GM21381 (cell line): ENCODE measurements around the gene RALGAPA1.
"Not testable (repeated sequence)": the region's sequence is repeated elsewhere in the genome, so short reads cannot be mapped to it uniquely, and the experiment has no call there.

Experiments used
- ATAC-seq: cut with Tn5 transposase; IDR thresholded peaks from one replicate; pipeline ENCODE4 v1.9.1; 2021; ENCODE audit warnings: mild to moderate bottlenecking, moderate library complexity; ENCODE audit not compliant: unreplicated experiment

The RALGAPA1 gene

GRCh38 chr14:35808638-35809563 lies at the start of gene RALGAPA1:
RALGAPA1 (minus strand) TSS chr14:35809295; CDS start chr14:35808835, 460 bp downstream.
- ATAC-seq = peak; percentile 95

DNA sequence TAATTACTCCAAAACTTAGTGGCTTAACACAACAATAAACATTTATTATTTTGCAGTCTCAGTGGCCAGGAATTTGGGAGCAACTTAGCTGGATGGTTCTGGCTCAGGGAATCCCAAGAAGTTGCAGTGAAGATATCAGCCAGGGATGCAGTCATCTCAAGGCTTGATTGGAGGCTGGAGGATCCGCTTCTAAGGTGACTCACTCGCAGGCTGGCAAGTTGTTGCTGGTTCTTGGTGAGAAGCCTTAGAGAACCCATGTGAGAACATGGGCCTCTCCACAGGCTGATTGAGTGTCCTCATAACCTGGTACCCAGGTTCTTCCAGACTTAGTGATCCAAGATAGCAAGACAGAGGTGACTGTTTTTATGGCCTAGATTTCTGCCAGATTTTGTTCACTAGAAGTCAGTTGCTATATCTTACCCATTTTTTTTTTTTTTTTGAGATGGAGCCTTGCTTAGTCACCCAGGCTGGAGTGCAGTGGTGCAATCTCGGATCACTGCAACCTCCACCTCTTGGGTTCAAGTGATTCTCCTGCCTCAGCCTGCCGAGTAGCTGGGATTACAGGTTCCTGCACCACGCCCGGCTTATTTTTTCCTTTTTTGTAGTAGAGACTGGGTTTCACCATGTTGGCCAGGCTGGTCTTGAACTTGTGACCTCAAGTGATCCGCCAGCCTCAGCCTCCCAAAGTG lies 49.6 kb upstream of the RALGAPA1 start:
- no peak for ATAC-seq

GRCh38 chr14:35855876-35856481 lies 46.9 kb upstream of the RALGAPA1 start:
- peak; percentile 96 for ATAC-seq

GRCh38 chr14:35854696-35855270 lies 45.7 kb upstream of the RALGAPA1 start:
- ATAC-seq = no peak

DNA sequence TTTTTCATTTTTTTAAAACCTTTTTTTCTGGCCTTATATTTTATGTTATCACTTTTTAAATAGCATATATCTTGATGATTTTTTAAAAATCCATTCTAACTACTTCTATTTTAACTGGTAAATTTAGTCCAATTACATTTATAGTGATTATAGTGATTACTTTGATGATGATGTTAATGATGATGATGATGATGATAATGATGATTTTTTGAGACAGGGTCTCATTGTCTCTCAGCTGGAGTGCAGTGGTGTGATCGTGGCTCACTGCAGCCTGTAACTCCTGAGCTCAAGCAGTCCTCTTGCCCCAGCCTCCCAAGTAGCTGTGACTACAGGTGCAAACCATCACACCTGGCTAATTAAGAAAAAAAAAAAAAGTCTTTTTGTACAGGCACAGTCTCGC lies 44.1 kb upstream of the RALGAPA1 start:
- ATAC-seq = no peak

DNA sequence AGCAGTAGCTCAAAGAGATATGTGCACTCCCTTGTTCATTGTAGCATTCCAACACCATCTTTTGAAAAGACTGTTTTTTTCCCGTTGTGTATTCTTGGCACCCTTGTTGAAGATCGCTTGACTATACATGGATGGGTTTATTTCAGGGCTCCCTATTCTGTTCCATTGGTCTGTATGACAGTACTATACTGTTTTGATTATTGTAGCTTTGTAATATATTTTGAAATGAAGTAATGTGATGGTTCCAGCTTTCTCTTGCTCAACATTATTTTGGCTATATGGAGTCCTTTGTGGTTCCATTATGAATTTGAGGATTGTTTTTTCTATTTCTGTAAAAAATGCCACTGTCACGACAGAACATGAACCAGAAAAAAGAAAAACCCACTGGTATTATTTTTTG lies 42.7 kb upstream of the RALGAPA1 start:
- ATAC-seq = no peak

DNA sequence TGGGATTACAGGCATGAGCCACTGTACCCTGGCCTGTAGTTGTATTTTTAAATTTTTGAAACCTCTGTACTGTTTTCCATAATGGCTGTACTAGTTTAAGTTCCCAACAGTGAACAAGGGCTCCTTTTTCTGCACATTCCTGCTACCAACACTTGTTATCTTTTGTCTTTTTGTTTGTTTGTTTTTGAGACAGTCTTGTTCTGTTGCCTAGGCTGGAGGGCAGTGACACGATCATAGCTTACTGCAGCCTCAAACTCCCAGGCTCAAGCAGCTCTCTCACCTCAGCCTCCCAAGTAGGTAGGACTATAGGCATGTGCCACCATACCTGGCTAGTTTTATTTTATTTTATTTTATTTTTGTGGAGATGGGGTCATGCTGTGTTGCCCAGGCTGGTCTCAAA lies 40.0 kb upstream of the RALGAPA1 start:
- no peak for ATAC-seq

- no peak for ATAC-seq
Measured at GRCh38 chr14:35847636-35848035, 38.5 kb upstream of the RALGAPA1 start.

GRCh38 chr14:35844494-35844893 lies 35.4 kb upstream of the RALGAPA1 start:
- no peak for ATAC-seq

DNA sequence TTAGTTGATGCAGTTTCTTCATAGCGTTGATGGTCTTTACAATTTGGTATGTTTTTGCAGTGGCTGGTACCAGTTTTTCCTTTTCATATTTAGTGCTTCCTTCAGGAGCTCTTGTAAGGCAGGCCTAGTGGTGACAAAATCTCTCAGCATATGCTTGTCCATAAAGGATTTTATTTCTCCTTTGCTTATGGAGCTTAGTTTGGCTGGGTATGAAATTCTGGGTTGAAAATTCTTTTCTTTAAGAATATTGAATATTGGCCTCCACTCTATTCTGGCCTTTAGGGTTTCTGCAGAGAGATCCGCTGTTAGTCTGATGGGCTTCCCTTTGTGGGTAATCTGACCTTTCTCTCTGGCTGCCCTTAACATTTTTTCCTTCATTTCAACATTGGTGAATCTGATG lies 33.1 kb upstream of the RALGAPA1 start:
- ATAC-seq = not testable (repeated sequence)

DNA sequence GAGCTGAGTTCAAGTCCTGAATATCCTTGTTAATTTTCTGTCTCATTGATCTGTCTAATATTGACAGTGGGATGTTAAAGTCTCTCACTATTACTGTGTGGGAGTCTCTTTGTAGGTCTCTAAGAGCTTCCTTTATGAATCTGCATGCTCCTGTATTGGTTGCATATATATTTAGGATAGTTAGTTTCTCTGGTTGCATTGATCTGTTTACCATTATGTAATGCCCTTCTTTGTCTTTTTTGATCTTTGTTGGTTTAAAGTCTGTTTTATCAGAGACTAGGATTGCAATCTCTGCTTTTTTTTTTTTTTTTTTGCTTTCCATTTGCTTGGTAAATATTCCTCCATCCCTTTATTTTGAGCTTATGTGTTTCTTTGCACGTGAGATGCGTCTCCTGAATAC lies 32.6 kb upstream of the RALGAPA1 start:
- not testable (repeated sequence) for ATAC-seq

DNA sequence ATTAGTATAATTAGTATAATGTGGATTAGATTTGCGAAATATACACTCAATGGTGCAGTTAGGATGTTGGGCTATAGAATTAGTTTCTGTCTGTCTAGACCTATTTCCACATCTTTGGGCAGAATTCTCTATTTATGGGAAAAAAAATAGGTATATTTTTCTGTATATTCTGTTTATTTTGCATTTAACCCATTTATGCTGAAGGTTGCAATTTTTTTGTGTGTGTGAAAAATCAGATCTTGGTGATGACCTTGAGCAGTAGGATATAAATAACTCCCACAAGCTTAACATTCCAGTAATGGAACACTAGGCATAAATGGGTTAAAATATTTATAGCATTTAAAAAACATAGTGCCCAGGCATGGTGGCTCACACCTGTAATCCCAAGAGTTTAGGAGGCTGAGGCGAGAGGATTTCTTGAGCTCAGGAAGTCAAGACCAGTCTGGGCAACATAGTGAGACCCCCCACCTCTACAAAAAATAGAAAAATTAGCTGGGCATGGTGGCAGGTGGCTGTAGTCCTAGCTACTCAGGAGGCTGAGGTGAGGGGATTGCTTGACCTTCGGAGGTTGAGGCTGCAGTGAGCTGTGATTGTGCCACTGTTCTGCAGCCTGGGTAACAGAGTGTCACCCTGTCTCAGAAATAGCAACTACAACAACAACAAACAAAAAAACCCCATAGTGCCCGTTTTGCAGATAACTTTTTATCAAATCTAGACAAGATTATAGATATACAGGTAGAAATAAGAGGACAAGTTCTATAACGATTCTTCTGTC lies 26.3 kb upstream of the RALGAPA1 start:
- ATAC-seq = no peak

- no peak for ATAC-seq
Measured at GRCh38 chr14:35829449-35829848, 20.4 kb upstream of the RALGAPA1 start.

- no peak for ATAC-seq
Measured at GRCh38 chr14:35827678-35828472, 18.8 kb upstream of the RALGAPA1 start.

DNA sequence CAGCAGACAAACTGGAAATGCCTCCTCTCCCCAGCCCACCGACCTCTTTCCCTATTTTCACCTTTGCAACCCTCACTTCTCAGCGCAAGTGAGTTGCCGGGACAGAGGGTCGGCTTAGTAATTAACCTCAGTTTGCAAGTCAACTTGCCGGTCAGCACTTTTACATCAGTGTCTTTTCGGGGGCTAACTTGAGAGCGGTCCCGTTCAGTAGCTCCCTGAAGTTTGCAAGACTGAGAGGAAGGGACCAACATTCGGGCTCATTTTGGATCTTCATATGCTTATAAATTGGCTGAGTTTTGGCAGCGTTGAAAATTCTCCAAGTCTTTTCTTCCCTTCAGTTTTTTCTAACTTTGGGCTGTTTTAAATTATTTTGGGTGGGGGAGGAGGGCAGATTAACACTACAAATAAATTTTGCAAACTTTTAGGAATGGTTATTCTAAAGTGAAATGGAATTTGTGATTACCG lies 17.9 kb upstream of the RALGAPA1 start:
- no peak for ATAC-seq

- ATAC-seq = peak; percentile 95
Measured at GRCh38 chr14:35826218-35826951, 17.3 kb upstream of the RALGAPA1 start, which contains the start of gene BRMS1L. BRMS1L (plus strand) TSS chr14:35826338; CDS start chr14:35826517, 179 bp downstream.

GRCh38 chr14:35825968-35826217 lies 16.8 kb upstream of the RALGAPA1 start:
- ATAC-seq = no peak

DNA sequence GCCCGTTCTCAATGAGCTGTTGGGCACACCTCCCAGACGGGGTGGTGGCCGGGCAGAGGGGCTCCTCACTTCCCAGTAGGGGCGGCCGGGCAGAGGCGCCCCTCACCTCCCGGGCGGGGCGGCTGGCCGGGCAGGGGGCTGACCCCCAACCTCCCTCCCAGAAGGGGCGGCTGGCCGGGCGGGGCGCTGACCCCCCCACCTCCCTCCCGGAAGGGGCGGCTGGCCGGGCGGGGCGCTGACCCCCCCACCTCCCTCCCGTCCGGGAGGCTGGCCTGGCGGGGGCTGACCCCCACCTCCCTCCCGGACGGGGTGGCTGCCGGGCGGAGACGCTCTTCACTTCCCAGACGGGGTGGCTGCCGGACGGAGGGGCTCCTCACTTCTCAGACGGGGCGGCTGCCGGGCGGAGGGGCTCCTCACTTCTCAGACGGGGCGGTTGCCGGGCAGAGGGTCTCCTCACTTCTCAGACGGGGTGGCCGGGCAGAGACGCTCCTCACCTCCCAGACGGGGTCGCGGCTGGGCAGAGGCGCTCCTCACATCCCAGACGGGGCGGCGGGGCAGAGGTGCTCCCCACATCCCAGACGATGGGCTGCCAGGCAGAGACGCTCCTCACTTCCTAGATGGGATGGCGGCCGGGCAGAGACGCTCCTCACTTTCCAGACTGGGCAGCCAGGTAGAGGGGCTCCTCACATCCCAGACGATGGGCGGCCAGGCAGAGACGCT lies 15.5 kb upstream of the RALGAPA1 start:
- not testable (repeated sequence) for ATAC-seq
